ENCODE results near the gene SIRT2. TPM values are rescaled to one million over a fixed set of nuclear protein-coding genes. Genes with fewer than 3 reads are reported as not detected.

SIRT2 gene
- total and polyA plus RNA-seq, 2 of the 13 experiments (the other 11 are each of a cell fraction or from before 2014, with no cell fraction given) = 22.3 to 26.1 TPM

- TF ChIP-seq ZNF142 (CRISPR knock-in tag; IDR thresholded peaks at IDR 0.05) (no peak), ZNF331 (CRISPR knock-in tag; IDR thresholded peaks at IDR 0.05) (no peak; the same call in 1 of the 2 replicates), RFX3 (CRISPR knock-in tag; IDR thresholded peaks at IDR 0.05) (no peak), ZNF614 (CRISPR knock-in tag; IDR thresholded peaks at IDR 0.05; ENCODE audit: borderline replicate concordance) (no peak), REL (CRISPR knock-in tag; conservative IDR thresholded peaks at IDR 0.05) (peak; percentile 76; the same call in 1 of the 2 replicates), ZMYM3 (CRISPR knock-in tag; IDR thresholded peaks at IDR 0.05) (peak; percentile 48), ZNF703 (CRISPR knock-in tag; IDR thresholded peaks at IDR 0.05; ENCODE audit: borderline replicate concordance) (no peak), ZNF629 (CRISPR knock-in tag; conservative IDR thresholded peaks at IDR 0.05) (no peak), ZBTB42 (CRISPR knock-in tag; IDR thresholded peaks at IDR 0.05) (no peak), HOXA5 (CRISPR knock-in tag; IDR thresholded peaks at IDR 0.05) (peak; percentile 56), U2AF1 (optimal IDR thresholded peaks at IDR 0.05; ENCODE audit: low read depth, low read length) (no peak), SOX6 (IDR thresholded peaks at IDR 0.05) (no peak), SOX6 (CRISPR knock-in tag; IDR thresholded peaks at IDR 0.05) (no peak; the same call in 1 of the 2 replicates), PAX8 (CRISPR knock-in tag; IDR thresholded peaks at IDR 0.05; ENCODE audit: borderline replicate concordance) (no peak), TRIM24 (CRISPR knock-in tag; IDR thresholded peaks at IDR 0.05) (no peak), DZIP1 (CRISPR knock-in tag; IDR thresholded peaks at IDR 0.05) (no peak), HHEX (CRISPR knock-in tag; IDR thresholded peaks at IDR 0.05) (no peak), ZNF367 (CRISPR knock-in tag; IDR thresholded peaks at IDR 0.05; ENCODE audit: borderline replicate concordance) (no peak), ZNF512B (CRISPR knock-in tag; IDR thresholded peaks at IDR 0.05; ENCODE audit: borderline replicate concordance) (no peak)
Observed at GRCh38 chr19:38851622-38852230, 47.7 kb downstream of the SIRT2 start (continued).

Data from HepG2 (cell line).